Activated T-cell treated with anti-CD3 and anti-CD28 coated beads, Interleukin-2, amount 50 U/mL, for 1 hour (primary cell): ENCODE measurements around the gene PRUNE2.

Experiments
- DNase-seq: peaks from one replicate; pipeline ENCODE4 v3.0.0-alpha.2; 2020

PRUNE2 gene

GRCh38 chr9:76619640-76620039 is 286.3 kb downstream of the PRUNE2 start:
- no peak for DNase-seq

- DNase-seq = no peak
Observed at GRCh38 chr9:76619197-76619596, 286.7 kb downstream of the PRUNE2 start.

GRCh38 chr9:76618762-76619161 is 287.2 kb downstream of the PRUNE2 start:
- DNase-seq = no peak

- no peak for DNase-seq
Observed at GRCh38 chr9:76617497-76618175, 288.3 kb downstream of the PRUNE2 start.

GRCh38 chr9:76616780-76617179 is 289.1 kb downstream of the PRUNE2 start:
- no peak for DNase-seq

GRCh38 chr9:76615177-76615603 is 290.7 kb downstream of the PRUNE2 start:
- no peak for DNase-seq

- DNase-seq = no peak
Observed at GRCh38 chr9:76613974-76614373, 291.9 kb downstream of the PRUNE2 start.

GRCh38 chr9:76613150-76613781 is 292.6 kb downstream of the PRUNE2 start:
- DNase-seq = no peak

- DNase-seq = no peak
Observed at GRCh38 chr9:76610011-76610352, 295.9 kb downstream of the PRUNE2 start.

GRCh38 chr9:76609285-76610010 is 296.5 kb downstream of the PRUNE2 start:
- no peak for DNase-seq

GRCh38 chr9:76608575-76609273 is 297.2 kb downstream of the PRUNE2 start:
- DNase-seq = no peak

GRCh38 chr9:76607730-76608436 is 298.0 kb downstream of the PRUNE2 start:
- DNase-seq = no peak

GRCh38 chr9:76605321-76605900 is 300.5 kb downstream of the PRUNE2 start:
- no peak for DNase-seq

- DNase-seq = no peak
Observed at GRCh38 chr9:76603931-76604570, 301.9 kb downstream of the PRUNE2 start.

GRCh38 chr9:76603448-76603895 is 302.4 kb downstream of the PRUNE2 start:
- DNase-seq = no peak

GRCh38 chr9:76602199-76602598 is 303.7 kb downstream of the PRUNE2 start:
- no peak for DNase-seq

GRCh38 chr9:76600007-76600615 is 305.8 kb downstream of the PRUNE2 start:
- DNase-seq = no peak

GRCh38 chr9:76598981-76599380 is 306.9 kb downstream of the PRUNE2 start:
- DNase-seq = no peak

GRCh38 chr9:76595645-76596044 is 310.3 kb downstream of the PRUNE2 start:
- no peak for DNase-seq

GRCh38 chr9:76594764-76595424 is 311.0 kb downstream of the PRUNE2 start:
- DNase-seq = no peak
